Esophagus (tissue), 2 donors: ENCODE data around the gene SPEN. TPM values are rescaled to one million over a fixed set of nuclear protein-coding genes. Genes with fewer than 3 reads are reported as not detected.
A peak's percentile ranks its signal among the peaks of the same experiment; 100 is the strongest.

ENCODE experiments used
- H3K27ac ChIP-seq, 2 donors: one replicate each; pipeline ENCODE4 v1.5.1; 2013; ENCODE audit warnings: low read depth in 2 of 2, mild to moderate bottlenecking in 2 of 2, inconsistent platforms in 1 of 2, low read length in 1 of 2, moderate library complexity in 1 of 2
- H3K27me3 ChIP-seq, 2 donors: one replicate each; pipeline ENCODE4 v1.6.1; 2013; ENCODE audit warnings: low read length in 2 of 2, control low read depth in 1 of 2, mild to moderate bottlenecking in 1 of 2; ENCODE audit not compliant: insufficient read depth in 2 of 2, control insufficient read depth in 1 of 2
- H3K36me3 ChIP-seq, 2 donors: one replicate each; pipeline ENCODE4 v1.6.1; 2013; ENCODE audit warnings: low read length in 1 of 2; ENCODE audit not compliant: control insufficient read depth in 2 of 2, insufficient read depth in 2 of 2
- H3K4me1 ChIP-seq, 2 donors: one replicate each; pipeline ENCODE4 v1.6.1; 2013; ENCODE audit warnings: low read length in 1 of 2; ENCODE audit not compliant: control insufficient read depth in 2 of 2, insufficient read depth in 2 of 2
- H3K4me3 ChIP-seq, 2 donors: one replicate each; pipeline ENCODE4 v1.5.1; 2013; ENCODE audit warnings: low read length in 2 of 2, mild to moderate bottlenecking in 2 of 2, low read depth in 1 of 2, moderate library complexity in 1 of 2
- H3K9me3 ChIP-seq, 2 donors: one replicate each; pipeline ENCODE4 v1.6.1; 2013; ENCODE audit warnings: mild to moderate bottlenecking in 2 of 2, low read depth in 1 of 2, low read length in 1 of 2, moderate library complexity in 1 of 2; ENCODE audit not compliant: control insufficient read depth in 2 of 2, insufficient read depth in 1 of 2
- WGBS, 2 donors: extraction: QIAGEN DNeasy Blood & Tissue Kit; methylation state at CpG; one replicate each; pipeline ENCODE4 v1.1.7; 2013; 5-methylcytosine and 5-hydroxymethylcytosine counted together
- polyA plus RNA-seq, 2 donors: library from polyadenylated mRNA; stranded (reverse); fragments of 200-250 nt; gene quantifications; one replicate each; pipeline ENCODE4 v1.2.3, GENCODE V29; 2013
- donor health status: healthy with polysubstance abuse.
- donor health status: Bipolar disorder and iron deficiency.

The SPEN gene
- polyA plus RNA-seq, 2 donors: 14.4 to 15.3 TPM

DNA sequence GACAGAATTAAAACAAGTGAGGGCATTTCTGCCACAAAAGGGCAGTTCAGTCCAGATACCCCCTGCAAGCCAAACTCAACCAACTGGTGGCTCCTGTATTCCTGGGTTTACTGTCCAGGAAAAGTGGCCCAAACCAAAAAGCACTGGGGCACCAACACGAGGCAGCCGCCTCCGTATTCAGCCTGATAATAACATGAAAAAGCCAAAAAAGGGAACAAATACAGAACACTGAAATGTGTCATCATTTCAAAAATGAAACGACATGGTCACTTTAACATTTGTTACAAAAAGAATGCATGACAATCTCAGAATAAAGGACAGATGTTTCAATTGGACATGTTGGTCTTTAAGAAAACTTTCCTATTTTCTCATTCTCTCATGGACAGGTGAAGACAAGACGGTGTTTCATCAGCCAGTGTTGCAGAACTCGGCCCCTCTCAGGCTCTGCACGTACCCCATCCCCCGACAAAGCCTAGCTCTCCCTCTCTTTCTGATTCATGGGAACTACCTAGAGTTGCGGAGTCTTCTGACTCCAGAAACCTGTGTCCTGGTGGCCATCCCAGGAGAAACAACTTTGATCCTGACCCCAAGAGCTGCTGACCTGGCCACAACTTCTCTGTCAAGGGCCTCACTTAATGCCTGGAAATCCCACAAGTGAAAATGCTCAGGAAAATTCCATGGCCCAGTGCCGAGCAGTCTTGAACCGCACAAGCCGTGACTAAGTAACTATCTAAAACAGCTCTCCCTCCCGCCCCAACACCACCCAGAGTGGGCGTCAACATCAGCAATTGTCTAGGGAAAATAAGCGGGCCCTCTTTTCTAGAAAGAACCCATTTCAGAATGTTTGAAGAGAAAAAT is 101.3 kb downstream of the SPEN start:
- Histone ChIP-seq H3K4me3 (no peak overlapping the region), H3K9me3 (no peaks in the 10 kb centered on the region), H3K27me3 (no peaks in the 10 kb centered on the region), H3K36me3 (peaks cover 0 to 44% of the 10 kb centered on the region in 2 donors), H3K27ac (peak overlapping the region; percentile 96 to 98), H3K4me1 (peaks cover 23 to 49% of the 10 kb centered on the region in 2 donors)
- 27 to 47% methylated on average over 15 of the region's 15 CpGs for WGBS, 2 donors

- Histone ChIP-seq H3K9me3 (no peaks in the 10 kb centered on the region), H3K4me1 (peaks cover 27 to 56% of the 10 kb centered on the region in 2 donors), H3K27me3 (no peaks in the 10 kb centered on the region), H3K27ac (peak overlapping the region; percentile 96 to 98), H3K4me3 (no peak overlapping the region), H3K36me3 (peaks cover 0 to 37% of the 10 kb centered on the region in 2 donors)
- 8 to 15% methylated on average over 25 of the region's 25 CpGs for WGBS, 2 donors
These were observed 102.1 kb downstream of the SPEN start for GRCh38 chr1:15949453-15950245.

GRCh38 chr1:15950302-15950701 is 102.8 kb downstream of the SPEN start:
- H3K36me3 ChIP-seq: peaks cover 0 to 30% of the 10 kb centered on the region in 2 donors
- WGBS, 2 donors: 43 to 58% methylated on average over 4 of the region's 4 CpGs
- H3K27ac ChIP-seq: peak overlapping the region; percentile 96 to 98
- no peaks in the 10 kb centered on the region for H3K27me3 ChIP-seq
- H3K4me3 ChIP-seq: no peak overlapping the region
- H3K4me1 ChIP-seq: peaks cover 27 to 56% of the 10 kb centered on the region in 2 donors
- no peaks in the 10 kb centered on the region for H3K9me3 ChIP-seq

DNA sequence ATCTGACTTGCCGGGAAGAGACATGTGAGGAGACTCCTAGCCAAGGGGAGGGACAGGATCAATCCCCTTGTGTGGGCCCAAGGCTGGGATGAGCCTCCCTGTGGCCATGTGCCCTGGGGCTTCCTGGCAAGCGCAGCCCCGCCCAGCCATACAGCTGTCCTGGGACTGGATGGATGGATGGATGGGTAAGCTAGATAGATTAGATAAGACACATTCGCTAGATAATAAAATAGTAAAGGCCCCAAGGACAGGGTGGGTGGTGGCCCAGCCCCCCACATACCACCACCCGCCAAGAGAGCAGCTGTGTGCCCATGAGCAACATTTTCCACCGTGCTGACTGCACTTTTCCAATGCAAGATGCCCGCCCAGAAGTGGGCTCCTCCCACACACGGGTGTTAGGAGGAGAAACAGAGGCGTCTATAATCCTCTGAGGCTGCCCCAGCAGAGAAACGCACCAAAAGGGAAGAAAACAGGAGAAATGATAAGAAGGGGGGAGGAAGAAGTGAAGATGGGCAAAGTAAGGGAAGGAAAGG is 103.3 kb downstream of the SPEN start:
- peaks cover 27 to 56% of the 10 kb centered on the region in 2 donors for H3K4me1 ChIP-seq
- H3K36me3 ChIP-seq: peaks cover 0 to 26% of the 10 kb centered on the region in 2 donors
- no peaks in the 10 kb centered on the region for H3K27me3 ChIP-seq
- WGBS, 2 donors: 33 to 40% methylated on average over 10 of the region's 10 CpGs
- no peak overlapping the region for H3K4me3 ChIP-seq
- no peaks in the 10 kb centered on the region for H3K9me3 ChIP-seq
- H3K27ac ChIP-seq: peak overlapping the region; percentile 96 to 98

GRCh38 chr1:15951341-15952153 is 104.0 kb downstream of the SPEN start:
- Histone ChIP-seq H3K27me3 (no peaks in the 10 kb centered on the region), H3K36me3 (peaks cover 0 to 18% of the 10 kb centered on the region in 2 donors), H3K27ac (peak overlapping the region; percentile 40 to 98), H3K9me3 (no peaks in the 10 kb centered on the region), H3K4me3 (no peak overlapping the region), H3K4me1 (peaks cover 27 to 56% of the 10 kb centered on the region in 2 donors)
- WGBS, 2 donors: 76 to 77% methylated on average over 22 to 23 of the region's 23 CpGs

DNA sequence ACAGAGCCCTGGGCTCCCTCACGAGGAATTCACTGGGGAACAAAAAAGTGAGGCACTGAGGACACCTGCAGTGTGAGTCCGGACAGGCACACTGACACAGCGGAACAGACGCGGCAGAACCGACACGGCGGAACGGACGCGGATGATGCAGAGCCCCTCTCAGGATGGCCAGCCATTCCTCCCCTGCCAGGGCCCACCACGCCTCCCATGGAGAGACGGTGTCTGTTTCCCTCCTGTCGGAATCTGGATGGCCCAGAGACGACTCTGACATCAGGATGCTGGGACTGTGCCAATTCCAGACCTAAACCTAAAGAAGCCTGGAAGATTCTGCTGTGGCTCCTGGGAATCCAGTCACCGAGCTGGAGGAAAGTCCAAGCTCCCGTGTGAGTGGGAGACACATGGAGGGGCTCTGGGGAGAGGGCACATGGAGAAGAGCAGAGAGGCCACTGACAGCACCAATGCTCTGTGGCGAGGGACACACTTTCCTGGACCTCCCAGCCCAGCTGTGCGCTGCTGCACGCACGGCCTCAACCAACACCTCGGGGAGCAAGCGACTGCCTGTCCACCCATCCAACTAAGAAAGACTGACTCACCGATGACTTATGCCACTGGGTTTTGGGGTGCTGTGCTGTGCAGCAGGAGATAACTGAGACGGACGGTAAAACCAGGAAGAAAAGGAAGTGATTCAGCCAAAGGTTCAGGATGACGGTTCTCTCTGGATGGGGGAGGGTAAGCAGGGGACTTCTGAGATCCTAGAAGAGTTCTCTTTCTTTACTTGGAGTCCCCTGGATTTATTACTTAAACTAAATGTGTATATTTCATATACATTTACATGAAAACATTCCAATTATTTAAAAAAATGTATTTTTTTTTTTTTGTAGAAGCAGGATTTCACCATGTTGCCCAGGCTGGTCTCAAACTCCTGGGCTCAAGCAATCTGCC is 105.1 kb downstream of the SPEN start:
- Histone ChIP-seq H3K4me1 (peaks cover 24 to 56% of the 10 kb centered on the region in 2 donors), H3K4me3 (no peak overlapping the region), H3K27me3 (no peaks in the 10 kb centered on the region), H3K9me3 (no peaks in the 10 kb centered on the region), H3K27ac (peak overlapping the region; percentile 94 to 99), H3K36me3 (peaks cover 0 to 8% of the 10 kb centered on the region in 2 donors)
- 64 to 72% methylated on average over 27 of the region's 27 CpGs for WGBS, 2 donors

GRCh38 chr1:15953294-15953771 is 105.8 kb downstream of the SPEN start:
- Histone ChIP-seq H3K36me3 (peaks cover 0 to 2% of the 10 kb centered on the region in 2 donors), H3K4me1 (peaks cover 24 to 52% of the 10 kb centered on the region in 2 donors), H3K4me3 (no peak overlapping the region), H3K27ac (peak overlapping the region; percentile 94 to 99), H3K27me3 (no peaks in the 10 kb centered on the region), H3K9me3 (no peaks in the 10 kb centered on the region)
- WGBS, 2 donors: 50 to 74% methylated on average over 11 of the region's 11 CpGs

- H3K36me3 ChIP-seq: peaks cover 0 to 2% of the 10 kb centered on the region in 2 donors
- H3K27ac ChIP-seq: peak overlapping the region; percentile 94 to 99
- no peaks in the 10 kb centered on the region for H3K27me3 ChIP-seq
- H3K4me1 ChIP-seq: peaks cover 26 to 49% of the 10 kb centered on the region in 2 donors
- 29 to 37% methylated on average over 1 of the region's 1 CpG for WGBS, 2 donors
- H3K4me3 ChIP-seq: no peak overlapping the region
- no peaks in the 10 kb centered on the region for H3K9me3 ChIP-seq
These were observed 106.3 kb downstream of the SPEN start for GRCh38 chr1:15953791-15954241.
